ENCODE measurements around the gene CHRNB2. TPM values are rescaled to one million over a fixed set of nuclear protein-coding genes. Genes with fewer than 3 reads are reported as not detected.

CHRNB2 gene
- total RNA-seq, 1 donor: under 0.01 TPM

DNA sequence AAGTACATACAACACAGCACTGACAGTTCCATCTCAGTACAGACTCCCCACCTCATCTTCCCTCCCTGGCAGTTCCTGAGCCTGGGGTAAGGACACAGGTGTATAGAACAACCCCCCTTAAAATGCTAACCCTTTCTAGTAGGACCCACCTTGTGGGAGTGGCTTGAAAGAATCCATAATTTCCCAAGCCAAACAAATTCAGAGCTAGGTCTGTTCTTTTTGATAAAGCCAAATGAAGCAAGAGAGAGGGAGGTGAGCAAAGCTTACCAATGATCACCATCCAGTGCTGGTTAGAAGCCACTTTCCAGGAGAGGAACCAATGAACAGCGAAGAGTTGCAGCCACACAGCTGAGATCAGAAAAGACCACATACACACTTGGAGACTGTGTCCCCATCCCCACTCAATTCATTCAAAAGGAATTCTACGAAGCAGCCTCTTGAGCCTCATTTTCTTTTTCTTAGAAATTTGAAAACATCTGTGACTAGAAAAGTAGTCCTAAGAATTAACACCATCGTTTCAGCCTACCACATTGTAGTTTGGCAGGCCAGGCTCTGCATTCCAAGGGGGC lies 18.3 kb upstream of the CHRNB2 start:
- H3K9me3 ChIP-seq (ENCODE audit: low read depth, low read length): no peaks in the 10 kb centered on the region
- H3K4me2 ChIP-seq (ENCODE audit: insufficient read depth, low read length): no peak overlapping the region
- H3K27ac ChIP-seq (ENCODE audit: low read depth, low read length): no peak overlapping the region
- peaks cover 14% of the 10 kb centered on the region for H4K20me1 ChIP-seq (ENCODE audit: insufficient read depth, low read length)
- DNase-seq (ENCODE audit: insufficient read length, low spot score, missing footprints): no peak
- H3K36me3 ChIP-seq (ENCODE audit: insufficient read depth, low read length): peaks cover 55% of the 10 kb centered on the region
- H2AFZ ChIP-seq (ENCODE audit: low read length): no peak overlapping the region
- TF ChIP-seq, protein P1, sequence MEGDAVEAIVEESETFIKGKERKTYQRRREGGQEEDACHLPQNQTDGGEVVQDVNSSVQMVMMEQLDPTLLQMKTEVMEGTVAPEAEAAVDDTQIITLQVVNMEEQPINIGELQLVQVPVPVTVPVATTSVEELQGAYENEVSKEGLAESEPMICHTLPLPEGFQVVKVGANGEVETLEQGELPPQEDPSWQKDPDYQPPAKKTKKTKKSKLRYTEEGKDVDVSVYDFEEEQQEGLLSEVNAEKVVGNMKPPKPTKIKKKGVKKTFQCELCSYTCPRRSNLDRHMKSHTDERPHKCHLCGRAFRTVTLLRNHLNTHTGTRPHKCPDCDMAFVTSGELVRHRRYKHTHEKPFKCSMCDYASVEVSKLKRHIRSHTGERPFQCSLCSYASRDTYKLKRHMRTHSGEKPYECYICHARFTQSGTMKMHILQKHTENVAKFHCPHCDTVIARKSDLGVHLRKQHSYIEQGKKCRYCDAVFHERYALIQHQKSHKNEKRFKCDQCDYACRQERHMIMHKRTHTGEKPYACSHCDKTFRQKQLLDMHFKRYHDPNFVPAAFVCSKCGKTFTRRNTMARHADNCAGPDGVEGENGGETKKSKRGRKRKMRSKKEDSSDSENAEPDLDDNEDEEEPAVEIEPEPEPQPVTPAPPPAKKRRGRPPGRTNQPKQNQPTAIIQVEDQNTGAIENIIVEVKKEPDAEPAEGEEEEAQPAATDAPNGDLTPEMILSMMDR (IDR thresholded peaks at IDR 0.05; ENCODE audit: extremely low read depth, low read depth, low read length): no peak
- peaks cover 5% of the 10 kb centered on the region for H3K4me1 ChIP-seq (ENCODE audit: insufficient read depth, low read length)
- no peak overlapping the region for H3K4me3 ChIP-seq (ENCODE audit: insufficient read depth, low read length)
- peaks cover under 1% of the 10 kb centered on the region for H3K79me2 ChIP-seq (ENCODE audit: insufficient read depth, low read length)
- H3K27me3 ChIP-seq (ENCODE audit: insufficient read depth, low read length): peaks cover 5% of the 10 kb centered on the region

DNA sequence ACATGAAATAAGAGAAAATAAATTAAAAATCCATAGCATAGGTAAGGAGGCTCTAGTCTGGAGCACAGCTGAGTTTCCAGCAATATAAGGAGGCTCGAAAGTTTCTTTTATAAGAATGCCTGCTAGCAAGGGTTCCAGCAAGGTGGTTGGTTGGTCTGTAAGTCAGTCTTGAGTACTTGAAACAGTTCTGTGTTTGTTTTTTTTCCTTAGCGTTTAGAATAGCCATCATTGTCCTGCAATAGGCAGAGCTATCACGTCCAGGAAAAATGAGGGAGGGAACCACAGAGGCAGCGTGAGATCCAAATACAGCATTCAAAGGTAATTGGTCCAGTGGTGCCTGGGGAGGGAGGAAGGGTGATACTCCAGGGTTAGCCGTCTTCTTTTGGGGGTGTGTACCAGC lies 17.5 kb upstream of the CHRNB2 start:
- Histone ChIP-seq H3K4me1 (ENCODE audit: insufficient read depth, low read length) (peaks cover 5% of the 10 kb centered on the region), H3K27ac (ENCODE audit: low read depth, low read length) (no peak overlapping the region), H3K4me2 (ENCODE audit: insufficient read depth, low read length) (no peak overlapping the region), H3K4me3 (ENCODE audit: insufficient read depth, low read length) (no peak overlapping the region), H4K20me1 (ENCODE audit: insufficient read depth, low read length) (peaks cover 18% of the 10 kb centered on the region), H2AFZ (ENCODE audit: low read length) (no peak overlapping the region), H3K79me2 (ENCODE audit: insufficient read depth, low read length) (peaks cover 6% of the 10 kb centered on the region), H3K27me3 (ENCODE audit: insufficient read depth, low read length) (no peaks in the 10 kb centered on the region), H3K9me3 (ENCODE audit: low read depth, low read length) (no peaks in the 10 kb centered on the region), H3K36me3 (ENCODE audit: insufficient read depth, low read length) (peaks cover 63% of the 10 kb centered on the region)
- TF ChIP-seq, protein P1 (IDR thresholded peaks at IDR 0.05; ENCODE audit: extremely low read depth, low read depth, low read length): no peak
- DNase-seq (ENCODE audit: insufficient read length, low spot score, missing footprints): no peak

DNA sequence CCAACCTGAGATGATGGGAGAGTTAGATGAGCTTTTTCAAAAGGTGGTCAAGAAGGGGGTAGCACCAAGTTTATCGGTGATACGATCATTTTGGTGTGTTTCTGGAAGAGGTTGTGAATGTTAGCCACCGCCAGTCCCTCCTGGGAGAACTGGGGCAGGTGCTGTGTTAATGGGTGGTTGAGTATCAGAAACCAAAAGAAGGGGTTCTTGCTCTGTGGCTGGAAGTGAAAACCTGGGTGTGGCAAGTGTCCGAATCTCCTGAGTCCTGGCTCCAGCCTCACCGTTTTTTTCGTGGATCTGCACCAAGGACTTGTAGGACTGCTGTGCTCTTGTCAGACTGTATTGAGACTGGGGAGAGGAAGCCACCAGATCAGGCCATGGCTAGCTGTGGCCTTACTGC lies 16.9 kb upstream of the CHRNB2 start:
- Histone ChIP-seq H4K20me1 (ENCODE audit: insufficient read depth, low read length) (peaks cover 22% of the 10 kb centered on the region), H3K36me3 (ENCODE audit: insufficient read depth, low read length) (peaks cover 69% of the 10 kb centered on the region), H3K9me3 (ENCODE audit: low read depth, low read length) (no peaks in the 10 kb centered on the region), H3K4me2 (ENCODE audit: insufficient read depth, low read length) (no peak overlapping the region), H3K4me3 (ENCODE audit: insufficient read depth, low read length) (no peak overlapping the region), H3K27ac (ENCODE audit: low read depth, low read length) (no peak overlapping the region), H3K4me1 (ENCODE audit: insufficient read depth, low read length) (peaks cover 5% of the 10 kb centered on the region), H2AFZ (ENCODE audit: low read length) (no peak overlapping the region), H3K79me2 (ENCODE audit: insufficient read depth, low read length) (peaks cover 12% of the 10 kb centered on the region), H3K27me3 (ENCODE audit: insufficient read depth, low read length) (no peaks in the 10 kb centered on the region)
- DNase-seq (ENCODE audit: insufficient read length, low spot score, missing footprints): no peak
- TF ChIP-seq, protein P1 (IDR thresholded peaks at IDR 0.05; ENCODE audit: extremely low read depth, low read depth, low read length): no peak

DNA sequence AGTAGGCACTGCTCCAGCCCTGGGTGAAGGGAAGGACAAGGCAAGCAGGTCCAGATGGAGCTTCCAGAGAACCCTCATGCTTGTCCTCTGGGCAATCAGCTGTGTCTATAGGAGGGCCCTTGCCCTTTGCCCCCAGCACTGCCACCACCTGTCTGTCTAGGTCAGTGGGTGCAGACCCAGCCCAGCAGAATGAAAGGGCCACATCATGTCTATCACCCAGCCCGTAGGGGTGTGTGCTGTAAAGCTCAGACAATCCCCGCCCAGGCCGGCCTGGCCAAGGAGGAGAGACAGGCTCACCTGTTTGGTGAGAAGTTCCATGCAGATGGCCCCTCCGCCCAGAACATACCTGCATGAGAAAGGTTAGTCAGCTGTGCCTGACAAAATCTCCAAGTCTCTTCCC lies 16.1 kb upstream of the CHRNB2 start:
- no peak for DNase-seq (ENCODE audit: insufficient read length, low spot score, missing footprints)
- Histone ChIP-seq H3K4me1 (ENCODE audit: insufficient read depth, low read length) (peaks cover 10% of the 10 kb centered on the region), H3K27ac (ENCODE audit: low read depth, low read length) (no peak overlapping the region), H4K20me1 (ENCODE audit: insufficient read depth, low read length) (peaks cover 30% of the 10 kb centered on the region), H3K27me3 (ENCODE audit: insufficient read depth, low read length) (no peaks in the 10 kb centered on the region), H3K4me2 (ENCODE audit: insufficient read depth, low read length) (no peak overlapping the region), H3K9me3 (ENCODE audit: low read depth, low read length) (no peaks in the 10 kb centered on the region), H3K4me3 (ENCODE audit: insufficient read depth, low read length) (no peak overlapping the region), H2AFZ (ENCODE audit: low read length) (no peak overlapping the region), H3K79me2 (ENCODE audit: insufficient read depth, low read length) (peaks cover 20% of the 10 kb centered on the region), H3K36me3 (ENCODE audit: insufficient read depth, low read length) (peaks cover 71% of the 10 kb centered on the region)
- TF ChIP-seq, protein P1 (IDR thresholded peaks at IDR 0.05; ENCODE audit: extremely low read depth, low read depth, low read length): no peak

All from osteoblast (primary cell).